GM10266 (cell line): ENCODE results near the gene LMF2.

Experiments
- DNase-seq: peaks from one replicate; pipeline ENCODE4 v3.0.0; 2012; ENCODE audit errors: extremely low spot score
- CTCF ChIP-seq: IDR thresholded peaks from 2 replicates; pipeline ENCODE4 v1.5.1; 2012; ENCODE audit warnings: mild to moderate bottlenecking, low read depth; ENCODE audit not compliant: control insufficient read depth, insufficient read depth; ENCODE audit errors: missing control alignments

The LMF2 gene

GRCh38 chr22:50486561-50487289 lies 20.8 kb downstream of the LMF2 start, which contains the start of gene MIOX:
Gene MIOX (plus strand): TSS chr22:50486859. CDS start chr22:50486898, 39 bp downstream.
- no peak for TF ChIP-seq CTCF
- no peak for DNase-seq

GRCh38 chr22:50485221-50486131 lies 22.0 kb downstream of the LMF2 start:
- DNase-seq = no peak
- TF ChIP-seq CTCF = no peak

- DNase-seq = no peak
- TF ChIP-seq CTCF = no peak
These were observed 23.3 kb downstream of the LMF2 start for GRCh38 chr22:50483977-50484853.

DNA sequence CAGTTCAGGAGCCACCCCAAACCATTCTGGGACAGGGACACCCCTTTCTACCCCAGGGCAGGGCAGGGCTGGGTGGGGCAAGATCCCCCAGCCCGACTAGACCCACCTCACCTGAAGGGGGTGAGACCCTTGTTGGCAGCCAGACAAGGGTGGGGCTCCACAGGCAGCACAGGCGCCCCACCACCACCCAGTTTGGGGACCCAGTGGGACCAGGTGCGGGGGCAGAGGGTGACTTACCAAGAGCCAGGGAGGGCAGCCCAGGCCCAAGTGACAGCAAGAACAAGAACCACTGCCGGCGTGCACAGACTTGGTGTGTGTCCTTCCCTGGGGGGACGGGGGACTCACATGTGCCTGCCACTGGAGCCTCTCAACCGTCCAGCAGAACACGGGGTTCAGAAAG lies 23.9 kb downstream of the LMF2 start:
- no peak for TF ChIP-seq CTCF

DNA sequence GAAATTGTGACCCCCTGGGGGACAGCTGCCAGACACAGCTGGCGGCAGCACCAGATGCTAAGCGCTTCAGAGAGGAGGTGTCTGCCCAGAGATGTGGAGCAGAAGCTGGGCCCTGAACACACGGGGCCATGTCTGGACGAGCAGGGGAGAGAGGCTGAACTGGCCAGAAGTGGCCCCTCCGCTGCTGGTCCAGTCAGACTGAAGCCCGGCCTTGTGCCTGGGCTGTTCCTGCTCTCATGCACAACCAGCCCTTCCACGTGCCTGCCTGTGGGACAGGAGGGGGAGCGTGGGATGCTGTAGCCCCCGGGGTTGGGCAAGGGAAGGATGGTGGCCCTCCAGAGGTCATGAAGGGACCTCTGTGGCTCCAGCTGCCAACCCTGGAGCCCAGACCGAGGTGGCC lies 24.4 kb downstream of the LMF2 start:
- no peak for DNase-seq
- no peak for TF ChIP-seq CTCF

More for the DNA sequence above, 23.9 kb downstream of the LMF2 start:
- no peak for DNase-seq

DNA sequence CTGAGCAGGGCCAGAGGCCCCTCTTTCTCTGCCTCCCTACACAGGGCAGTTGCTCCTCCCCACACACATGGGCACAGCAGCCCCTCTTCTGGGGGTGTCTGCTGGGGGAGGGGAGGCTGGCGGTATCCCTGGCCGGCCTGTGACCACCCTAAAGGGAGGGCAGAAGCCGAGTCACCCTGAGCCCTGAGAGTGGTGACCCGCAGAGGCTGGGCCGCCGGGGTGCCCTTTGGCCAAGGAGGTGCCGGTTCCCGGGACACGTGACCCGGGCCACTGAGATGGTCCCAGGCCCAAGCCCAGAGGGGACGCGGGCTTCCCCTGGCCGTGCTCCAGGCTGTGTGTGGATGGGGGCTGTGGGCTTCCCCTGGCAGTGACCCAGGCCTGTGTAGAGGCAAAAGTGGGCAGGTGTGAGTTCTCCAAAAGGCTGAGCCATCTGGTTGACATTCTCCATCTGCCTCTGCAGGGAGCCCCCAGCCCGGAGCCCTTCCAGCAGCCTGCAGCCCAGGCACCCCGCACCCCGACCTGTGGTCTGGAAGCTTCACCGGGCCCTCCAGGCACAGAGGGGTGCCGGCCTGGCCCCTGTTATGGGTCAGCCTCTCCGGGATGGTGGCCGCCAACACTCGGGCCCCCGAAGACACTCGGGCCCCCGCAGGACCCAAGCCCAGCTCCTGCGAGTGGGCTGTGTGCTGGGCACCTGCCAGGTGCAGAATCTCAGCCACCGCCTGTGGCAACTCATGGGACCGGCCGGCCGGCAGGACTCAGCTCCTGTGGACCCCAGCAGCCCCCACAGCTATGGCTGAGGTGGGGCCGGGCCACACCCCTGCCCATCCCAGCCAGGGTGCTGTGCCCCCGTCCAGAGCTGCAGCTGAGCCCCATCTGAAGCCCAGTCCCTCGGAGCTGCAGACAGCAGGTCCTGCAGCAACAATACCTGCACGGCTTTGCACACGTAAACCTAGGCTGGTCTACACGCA lies 25.1 kb downstream of the LMF2 start:
- no peak for DNase-seq
- TF ChIP-seq CTCF = no peak
